Measurements from ENCODE around the gene TGIF2. TPM values are rescaled to one million over a fixed set of nuclear protein-coding genes. Genes with fewer than 3 reads are reported as not detected.

TGIF2 gene
- polyA plus RNA-seq, 3 donors from 2014 or later, result 12.3 to 16.1 (median 14.9) TPM

DNA sequence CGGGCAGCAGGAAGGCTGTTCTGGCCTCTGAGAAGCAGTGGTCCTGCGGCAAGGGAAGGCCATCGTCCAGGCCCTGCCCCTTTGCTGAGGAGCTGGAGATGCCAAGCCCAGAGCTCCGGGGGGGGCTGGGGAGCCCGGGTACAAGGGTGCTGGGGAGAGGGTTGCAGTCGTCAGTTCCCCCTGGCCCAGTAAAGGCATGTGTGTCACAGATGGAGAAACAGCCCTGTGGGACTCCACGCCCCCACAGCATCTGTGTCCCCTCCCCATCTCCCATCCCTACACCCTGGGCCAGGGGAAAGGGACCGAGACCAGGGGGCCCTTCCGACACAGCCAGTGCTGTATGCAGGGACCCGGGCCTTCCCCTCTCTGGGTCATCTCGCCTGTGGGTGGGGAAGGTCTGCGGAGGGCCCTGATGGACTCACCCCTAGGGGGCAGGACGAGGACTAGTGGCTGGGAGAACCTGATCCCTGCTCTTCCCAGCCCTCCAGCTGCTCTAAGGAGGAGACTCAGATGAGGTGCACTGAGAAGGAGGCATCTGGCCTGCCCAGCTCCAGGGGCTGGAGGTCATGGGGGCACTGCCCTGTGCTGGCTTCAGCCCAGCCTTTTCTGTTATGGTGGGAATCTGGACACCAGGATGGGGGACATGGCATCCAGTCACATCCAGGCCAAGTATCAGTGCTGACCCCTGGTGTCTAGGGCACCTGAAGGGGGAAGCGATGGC, 31.5 kb upstream of the TGIF2 start:
- Mint-ChIP-seq H3K36me3 (no peaks in the 10 kb centered on the region), H3K4me1 (peaks cover 0 to 4% of the 10 kb centered on the region in 2 donors), H3K9me3 (no peaks in the 10 kb centered on the region), H3K4me3 (peak overlapping the region in 3 of 5 donors; percentile 10 to 53 (median 48)), H3K27me3 (ENCODE audit: low read depth in 3 of 3) (peaks cover 0 to 3% (median 2%) of the 10 kb centered on the region in 3 donors), H3K27ac (no peak overlapping the region)
- no peak for DNase-seq

- Mint-ChIP-seq H3K4me3 (no peak overlapping the region), H3K36me3 (no peaks in the 10 kb centered on the region), H3K4me1 (peaks cover 0 to 4% of the 10 kb centered on the region in 2 donors), H3K27ac (peak overlapping the region in 1 of 6 donors; percentile 28), H3K9me3 (no peaks in the 10 kb centered on the region), H3K27me3 (ENCODE audit: low read depth in 3 of 3) (peaks cover 0 to 2% (median under 1%) of the 10 kb centered on the region in 3 donors)
- no peak for DNase-seq
These were observed 30.7 kb upstream of the TGIF2 start for GRCh38 chr20:36542516-36543183.

GRCh38 chr20:36543184-36544133, 29.9 kb upstream of the TGIF2 start:
- Mint-ChIP-seq H3K27me3 (ENCODE audit: low read depth in 3 of 3) (peaks cover 0 to 2% (median 2%) of the 10 kb centered on the region in 3 donors), H3K36me3 (no peaks in the 10 kb centered on the region), H3K9me3 (no peaks in the 10 kb centered on the region), H3K27ac (peak overlapping the region in 3 of 6 donors; percentile 49 to 77 (median 50)), H3K4me1 (peaks cover 0 to 4% of the 10 kb centered on the region in 2 donors), H3K4me3 (no peak overlapping the region)
- no peak for DNase-seq

DNA sequence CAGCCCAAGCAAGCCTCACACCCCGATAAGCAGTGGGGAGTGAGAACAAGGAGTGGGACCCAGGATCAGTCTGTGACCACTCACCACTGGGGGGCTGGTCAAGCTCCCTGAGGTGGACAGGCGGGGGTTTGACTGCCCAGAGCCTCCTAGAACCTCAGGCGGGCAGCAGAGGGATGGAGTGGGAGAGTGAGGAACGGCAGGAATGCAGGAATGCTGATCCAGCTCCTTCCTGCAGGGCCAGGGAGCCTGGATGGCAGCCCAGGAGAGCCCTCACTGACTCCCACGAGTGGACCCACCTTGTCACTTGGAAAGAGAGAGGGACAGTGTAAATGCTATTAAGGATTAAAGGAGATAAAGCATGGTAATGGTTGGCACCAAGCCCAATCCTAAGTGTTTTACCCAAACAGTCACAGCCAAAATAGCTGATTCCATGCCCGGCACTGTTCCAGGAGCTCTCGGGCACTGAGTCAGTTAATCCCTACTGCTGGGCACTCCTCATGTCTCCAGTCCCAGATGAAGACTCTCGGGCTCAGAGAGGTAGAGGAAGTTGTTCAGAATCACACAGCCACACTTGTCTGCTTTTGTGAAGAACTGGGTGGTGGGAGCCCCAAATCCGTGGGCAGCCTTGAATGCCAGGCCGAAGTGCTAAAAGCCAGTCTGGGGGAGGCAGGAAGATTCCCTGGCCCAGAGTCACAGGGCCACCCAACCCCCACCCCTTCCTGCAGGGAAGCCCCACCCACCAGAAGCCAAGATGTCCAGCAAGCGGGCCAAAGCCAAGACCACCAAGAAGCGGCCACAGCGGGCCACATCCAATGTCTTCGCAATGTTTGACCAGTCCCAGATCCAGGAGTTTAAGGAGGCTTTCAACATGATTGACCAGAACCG, 29.0 kb upstream of the TGIF2 start:
- peaks cover 0 to 4% of the 10 kb centered on the region in 2 donors for H3K4me1 Mint-ChIP-seq
- no peak overlapping the region for H3K27ac Mint-ChIP-seq
- no peaks in the 10 kb centered on the region for H3K9me3 Mint-ChIP-seq
- peaks cover 0 to 2% (median 2%) of the 10 kb centered on the region in 3 donors for H3K27me3 Mint-ChIP-seq (ENCODE audit: low read depth in 3 of 3)
- no peaks in the 10 kb centered on the region for H3K36me3 Mint-ChIP-seq
- no peak overlapping the region for H3K4me3 Mint-ChIP-seq
- DNase-seq, result no peak

DNA sequence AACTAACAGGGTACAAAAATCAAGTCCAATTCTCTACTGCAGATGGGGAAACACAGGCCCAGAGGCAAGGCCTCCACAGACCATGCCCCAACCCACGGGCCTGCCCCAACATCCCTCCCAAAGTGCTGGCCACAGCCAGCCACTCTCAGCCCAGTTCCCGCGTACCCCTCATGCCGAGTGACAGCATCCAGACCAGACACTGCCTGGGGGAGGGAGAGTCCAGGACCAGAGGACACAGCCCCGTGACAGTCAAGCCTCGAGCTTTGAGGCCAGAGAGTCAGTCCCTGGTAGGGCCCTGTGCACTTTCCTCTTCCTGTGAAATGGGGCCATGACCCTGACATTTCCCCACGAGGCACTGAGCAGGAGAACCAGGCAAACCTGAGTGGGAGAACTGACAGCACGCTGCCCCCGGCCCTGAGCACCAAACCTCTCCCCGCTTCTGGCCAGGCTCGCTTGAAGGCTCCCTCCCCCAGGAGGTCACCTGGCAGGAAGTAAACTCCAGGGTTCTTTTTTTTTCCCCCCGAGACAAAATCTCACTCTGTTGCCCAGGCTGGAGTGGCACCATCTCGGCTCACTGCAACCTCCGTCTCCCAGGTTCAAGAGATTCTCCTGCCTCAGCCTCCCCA, 27.2 kb upstream of the TGIF2 start:
- Mint-ChIP-seq H3K4me3 (no peak overlapping the region), H3K36me3 (no peaks in the 10 kb centered on the region), H3K27ac (peak overlapping the region in 1 of 6 donors; percentile 35), H3K4me1 (no peaks in the 10 kb centered on the region), H3K27me3 (ENCODE audit: low read depth in 3 of 3) (peaks cover 0 to 2% (median 2%) of the 10 kb centered on the region in 3 donors), H3K9me3 (no peaks in the 10 kb centered on the region)
- no peak for DNase-seq

DNA sequence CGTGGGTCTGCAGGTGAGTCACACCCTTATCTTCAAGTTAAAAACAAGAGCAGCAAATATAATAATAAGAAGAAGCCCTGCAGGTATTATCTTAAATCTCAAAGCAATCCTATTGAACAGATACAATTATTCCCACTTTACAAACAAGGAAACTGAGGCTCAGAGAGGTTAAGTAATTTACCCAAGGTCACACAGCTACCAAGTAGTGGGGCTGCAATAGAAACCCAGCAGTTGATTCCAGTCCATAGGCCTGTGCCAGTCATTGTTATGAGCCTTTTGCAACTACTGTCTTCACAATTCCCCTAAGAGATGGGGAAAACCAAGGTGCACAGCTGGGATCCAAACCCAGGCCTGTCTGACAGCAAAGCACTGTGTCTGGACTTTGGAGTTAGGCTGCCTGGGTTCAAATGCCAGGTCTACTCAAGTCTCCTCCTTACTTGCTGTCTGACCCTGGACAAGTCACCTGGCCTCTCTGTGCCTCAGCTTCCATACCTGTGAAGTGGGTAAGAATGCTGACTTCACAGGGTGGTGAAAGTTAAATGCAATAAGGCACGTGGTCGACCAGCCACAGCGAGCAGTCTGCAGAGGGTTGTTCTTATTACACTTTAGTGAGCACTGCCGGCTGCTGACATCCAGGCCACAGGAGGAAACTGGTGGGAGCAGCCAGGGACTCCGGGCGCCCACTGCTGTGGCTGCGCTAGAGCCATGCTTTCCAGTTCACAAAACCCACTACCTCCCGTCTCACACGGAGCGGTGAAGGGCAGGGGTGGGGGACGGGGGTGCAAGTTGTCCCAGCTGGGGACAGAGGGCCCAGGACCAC, 26.0 kb upstream of the TGIF2 start:
- Mint-ChIP-seq H3K9me3 (no peaks in the 10 kb centered on the region), H3K27ac (peak overlapping the region in 1 of 6 donors; percentile 19), H3K36me3 (no peaks in the 10 kb centered on the region), H3K4me1 (no peaks in the 10 kb centered on the region), H3K27me3 (ENCODE audit: low read depth in 3 of 3) (peaks cover 0 to 2% (median 2%) of the 10 kb centered on the region in 3 donors), H3K4me3 (no peak overlapping the region)
- no peak for DNase-seq

- Mint-ChIP-seq H3K27ac (no peak overlapping the region), H3K4me1 (no peaks in the 10 kb centered on the region), H3K9me3 (no peaks in the 10 kb centered on the region), H3K36me3 (no peaks in the 10 kb centered on the region), H3K27me3 (ENCODE audit: low read depth in 3 of 3) (peaks cover 2 to 3% (median 2%) of the 10 kb centered on the region in 3 donors), H3K4me3 (no peak overlapping the region)
- DNase-seq, result no peak
These were observed 25.4 kb upstream of the TGIF2 start for GRCh38 chr20:36548006-36548315.

DNA sequence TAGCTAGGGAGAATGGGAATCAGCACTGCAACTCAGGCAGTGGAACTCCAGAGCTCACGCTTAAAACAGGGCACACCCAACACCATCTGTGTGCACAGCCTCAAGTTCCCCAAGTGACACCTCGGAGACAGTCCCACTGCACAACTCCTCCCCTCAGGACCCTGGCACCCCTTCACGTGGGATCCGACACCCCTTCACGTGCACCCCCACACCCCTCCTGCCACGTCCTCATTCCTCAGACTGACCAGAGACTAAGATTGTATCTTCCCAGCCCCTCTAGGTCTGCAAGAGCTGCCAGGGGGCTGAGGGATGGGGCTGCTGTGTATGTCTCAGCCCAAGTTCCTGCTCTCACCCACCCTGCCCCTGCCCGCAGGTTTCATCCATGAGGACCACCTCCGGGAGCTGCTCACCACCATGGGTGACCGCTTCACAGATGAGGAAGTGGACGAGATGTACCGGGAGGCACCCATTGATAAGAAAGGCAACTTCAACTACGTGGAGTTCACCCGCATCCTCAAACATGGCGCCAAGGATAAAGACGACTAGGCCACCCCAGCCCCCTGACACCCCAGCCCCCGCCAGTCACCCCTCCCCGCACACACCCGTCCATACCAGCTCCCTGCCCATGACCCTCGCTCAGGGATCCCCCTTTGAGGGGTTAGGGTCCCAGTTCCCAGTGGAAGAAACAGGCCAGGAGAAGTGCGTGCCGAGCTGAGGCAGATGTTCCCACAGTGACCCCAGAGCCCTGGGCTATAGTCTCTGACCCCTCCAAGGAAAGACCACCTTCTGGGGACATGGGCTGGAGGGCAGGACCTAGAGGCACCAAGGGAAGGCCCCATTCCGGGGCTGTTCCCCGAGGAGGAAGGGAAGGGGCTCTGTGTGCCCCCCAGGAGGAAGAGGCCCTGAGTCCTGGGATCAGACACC, 24.4 kb upstream of the TGIF2 start:
- DNase-seq, result no peak
- Mint-ChIP-seq H3K9me3 (no peaks in the 10 kb centered on the region), H3K36me3 (no peaks in the 10 kb centered on the region), H3K27me3 (ENCODE audit: low read depth in 3 of 3) (peaks cover 2 to 3% (median 2%) of the 10 kb centered on the region in 3 donors), H3K4me1 (no peaks in the 10 kb centered on the region), H3K4me3 (no peak overlapping the region), H3K27ac (no peak overlapping the region)

- no peak for DNase-seq
- Mint-ChIP-seq H3K4me3 (no peak overlapping the region), H3K9me3 (no peaks in the 10 kb centered on the region), H3K36me3 (no peaks in the 10 kb centered on the region), H3K4me1 (no peaks in the 10 kb centered on the region), H3K27me3 (ENCODE audit: low read depth in 3 of 3) (peaks cover 2 to 3% (median 2%) of the 10 kb centered on the region in 3 donors), H3K27ac (no peak overlapping the region)
These were observed 23.8 kb upstream of the TGIF2 start for GRCh38 chr20:36549628-36549941.

DNA sequence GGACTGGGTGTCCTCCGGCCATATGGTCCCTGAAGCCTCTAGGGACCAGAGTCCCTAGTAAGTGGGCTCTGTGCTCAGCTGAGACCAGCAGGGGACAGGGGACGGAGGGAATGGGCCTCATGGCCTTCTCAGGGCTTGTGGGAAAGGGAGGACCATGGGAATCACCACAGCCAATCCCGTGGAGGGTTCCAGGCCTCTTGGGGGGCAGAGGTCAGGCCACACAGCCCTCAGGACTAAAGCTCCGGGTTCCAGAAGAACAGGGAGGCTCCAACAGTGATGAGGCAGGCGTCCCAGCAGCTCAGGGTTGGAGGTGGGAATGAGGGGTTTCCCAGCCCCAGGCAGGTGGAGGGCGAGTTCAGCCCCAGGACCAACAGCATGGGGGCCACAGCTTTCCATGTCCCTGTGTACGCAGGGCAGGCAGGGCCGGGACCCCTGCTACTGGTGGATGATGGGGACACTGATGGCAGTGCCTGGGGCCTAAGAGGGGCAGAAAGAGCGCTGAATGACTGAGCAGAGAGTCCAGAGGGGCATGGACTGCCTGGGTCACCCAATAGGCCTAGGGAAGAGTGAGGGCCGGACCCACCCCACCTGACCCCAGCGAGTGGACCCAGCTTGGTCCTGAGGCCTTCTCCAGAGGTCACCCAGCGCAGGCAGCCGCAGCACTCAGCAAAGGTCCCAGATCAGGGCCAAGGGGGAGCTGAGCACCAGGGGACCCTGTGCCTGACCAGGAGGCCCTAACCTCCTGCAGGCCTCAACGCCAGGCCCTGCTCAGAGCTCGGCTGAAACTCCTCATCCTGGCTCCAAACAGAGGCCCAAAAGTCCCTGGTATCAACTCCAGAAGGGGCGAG, 23.2 kb upstream of the TGIF2 start:
- no peak for DNase-seq
- Mint-ChIP-seq H3K4me3 (no peak overlapping the region), H3K27me3 (ENCODE audit: low read depth in 3 of 3) (peaks cover 0 to 3% (median 2%) of the 10 kb centered on the region in 3 donors), H3K36me3 (no peaks in the 10 kb centered on the region), H3K27ac (no peak overlapping the region), H3K9me3 (no peaks in the 10 kb centered on the region), H3K4me1 (no peaks in the 10 kb centered on the region)

- H3K4me3 Mint-ChIP-seq, result no peak overlapping the region
- H3K9me3 Mint-ChIP-seq, result no peaks in the 10 kb centered on the region
- H3K4me1 Mint-ChIP-seq, result no peaks in the 10 kb centered on the region
- no peaks in the 10 kb centered on the region for H3K36me3 Mint-ChIP-seq
- H3K27ac Mint-ChIP-seq, result no peak overlapping the region
- no peak for DNase-seq
- peaks cover 0 to 3% (median 2%) of the 10 kb centered on the region in 3 donors for H3K27me3 Mint-ChIP-seq (ENCODE audit: low read depth in 3 of 3)
These were observed 22.6 kb upstream of the TGIF2 start for GRCh38 chr20:36550790-36551299.
